Measurements from ENCODE around the gene TUBGCP3.
"Not testable (repeated sequence)": the region's sequence is repeated elsewhere in the genome, so short reads cannot be mapped to it uniquely, and the experiment has no call there.

Gene TUBGCP3

GRCh38 chr13:112587764-112588489 lies at the start of gene TUBGCP3:
Gene TUBGCP3, minus strand, starts transcription at chr13:112588153. Its CDS starts 173 bp downstream, at chr13:112587980.
- DNase-seq (ENCODE audit: low read depth) = peak; percentile 47

- no peak for DNase-seq (ENCODE audit: low read depth)
Measured at GRCh38 chr13:112637017-112637801, 49.3 kb upstream of the TUBGCP3 start.

- no peak for DNase-seq (ENCODE audit: low read depth)
Measured at GRCh38 chr13:112636401-112636975, 48.5 kb upstream of the TUBGCP3 start.

GRCh38 chr13:112635323-112635722 lies 47.4 kb upstream of the TUBGCP3 start:
- no peak for DNase-seq (ENCODE audit: low read depth)

GRCh38 chr13:112634102-112634501 lies 46.1 kb upstream of the TUBGCP3 start:
- no peak for DNase-seq (ENCODE audit: low read depth)

GRCh38 chr13:112630226-112630625 lies 42.3 kb upstream of the TUBGCP3 start:
- not testable (repeated sequence) for DNase-seq (ENCODE audit: low read depth)

- DNase-seq (ENCODE audit: low read depth) = no peak
Measured at GRCh38 chr13:112629161-112629560, 41.2 kb upstream of the TUBGCP3 start.

GRCh38 chr13:112627613-112628012 lies 39.7 kb upstream of the TUBGCP3 start:
- DNase-seq (ENCODE audit: low read depth) = not testable (repeated sequence)

GRCh38 chr13:112627161-112627560 lies 39.2 kb upstream of the TUBGCP3 start:
- DNase-seq (ENCODE audit: low read depth) = no peak

- no peak for DNase-seq (ENCODE audit: low read depth)
Measured at GRCh38 chr13:112626761-112627160, 38.8 kb upstream of the TUBGCP3 start.

GRCh38 chr13:112626124-112626523 lies 38.2 kb upstream of the TUBGCP3 start:
- no peak for DNase-seq (ENCODE audit: low read depth)

- DNase-seq (ENCODE audit: low read depth) = no peak
Measured at GRCh38 chr13:112625698-112626097, 37.7 kb upstream of the TUBGCP3 start.

GRCh38 chr13:112624602-112625430 lies 36.9 kb upstream of the TUBGCP3 start:
- no peak for DNase-seq (ENCODE audit: low read depth)

- DNase-seq (ENCODE audit: low read depth) = no peak
Measured at GRCh38 chr13:112624040-112624439, 36.1 kb upstream of the TUBGCP3 start.

- DNase-seq (ENCODE audit: low read depth) = no peak
Measured at GRCh38 chr13:112623051-112623711, 35.2 kb upstream of the TUBGCP3 start.

- DNase-seq (ENCODE audit: low read depth) = no peak
Measured at GRCh38 chr13:112622375-112622774, 34.4 kb upstream of the TUBGCP3 start.

- DNase-seq (ENCODE audit: low read depth) = no peak
Measured at GRCh38 chr13:112619730-112620631, 32.0 kb upstream of the TUBGCP3 start.

- no peak for DNase-seq (ENCODE audit: low read depth)
Measured at GRCh38 chr13:112618501-112618900, 30.5 kb upstream of the TUBGCP3 start.

- DNase-seq (ENCODE audit: low read depth) = no peak
Measured at GRCh38 chr13:112617754-112618375, 29.9 kb upstream of the TUBGCP3 start.

Measured in stimulated activated CD8-positive, alpha-beta memory T cell treated with anti-CD3 and anti-CD28 coated beads, Interleukin-7, amount 100 ng/mL, for 24 hours (primary cell).